GM10847 (cell line): ENCODE data around the gene CCDC127.

Source experiments
- POLR2A ChIP-seq: IDR thresholded peaks from 2 replicates; pipeline ENCODE4 v1.6.1; 2011; ENCODE audit not compliant: insufficient read length; ENCODE audit errors: extremely low read depth

Gene CCDC127

DNA sequence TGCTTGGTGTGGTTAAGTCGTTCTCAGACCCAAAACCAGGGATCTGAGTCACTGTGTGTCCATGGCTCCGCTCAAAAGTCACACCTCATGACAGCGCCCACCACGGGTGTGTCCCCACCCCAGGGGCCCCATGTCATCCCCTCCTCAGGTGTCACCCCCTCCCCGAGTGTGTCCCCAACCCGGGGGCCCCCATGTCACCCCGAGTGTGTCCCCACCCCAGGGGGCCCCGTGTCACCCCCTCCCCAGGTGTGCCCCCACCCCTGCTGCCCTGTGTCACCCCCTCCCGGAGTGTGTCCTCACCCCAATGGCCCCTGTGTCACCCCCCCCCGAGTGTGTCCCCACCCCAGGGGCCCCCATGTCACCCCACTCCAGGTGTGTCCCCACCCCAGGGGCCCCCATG lies 21.6 kb downstream of the CCDC127 start:
- no peak for TF ChIP-seq POLR2A

DNA sequence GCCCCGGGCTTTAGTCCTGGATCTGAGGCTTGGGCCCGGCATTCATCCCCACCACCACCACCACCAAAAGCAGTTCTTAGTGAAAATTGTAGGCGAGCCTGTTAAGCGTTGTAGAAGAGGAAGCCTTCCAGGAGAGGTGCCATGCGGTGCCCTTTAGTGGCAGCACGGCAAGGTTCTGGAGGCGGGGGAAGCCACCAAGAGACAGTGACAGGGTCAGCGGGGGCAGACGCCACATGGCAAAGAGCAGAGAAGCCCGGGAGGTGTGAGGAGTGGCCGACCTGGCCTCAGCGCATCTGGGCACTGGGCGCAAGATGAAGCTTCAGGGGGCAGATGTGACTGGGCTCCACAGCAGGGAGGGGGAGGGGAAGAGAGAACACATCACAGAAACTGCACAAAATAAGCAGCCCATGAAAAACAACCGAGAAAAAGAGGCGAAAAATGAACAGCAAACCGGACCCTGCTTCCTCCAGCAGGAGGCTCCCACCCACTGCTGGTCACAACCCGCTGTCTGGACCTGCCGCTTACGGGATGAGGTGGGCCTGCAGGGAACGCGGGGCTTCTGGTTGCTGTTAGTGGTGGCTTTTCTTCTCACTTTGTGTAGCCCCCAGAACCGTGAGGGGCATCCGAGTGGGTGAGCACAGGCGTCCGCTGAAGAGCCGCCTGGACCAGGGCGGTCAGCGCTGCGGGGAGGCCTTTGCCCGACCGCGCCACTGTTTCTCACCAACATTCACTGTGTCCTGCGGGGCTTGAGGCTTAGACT lies 22.4 kb downstream of the CCDC127 start:
- TF ChIP-seq POLR2A: no peak

DNA sequence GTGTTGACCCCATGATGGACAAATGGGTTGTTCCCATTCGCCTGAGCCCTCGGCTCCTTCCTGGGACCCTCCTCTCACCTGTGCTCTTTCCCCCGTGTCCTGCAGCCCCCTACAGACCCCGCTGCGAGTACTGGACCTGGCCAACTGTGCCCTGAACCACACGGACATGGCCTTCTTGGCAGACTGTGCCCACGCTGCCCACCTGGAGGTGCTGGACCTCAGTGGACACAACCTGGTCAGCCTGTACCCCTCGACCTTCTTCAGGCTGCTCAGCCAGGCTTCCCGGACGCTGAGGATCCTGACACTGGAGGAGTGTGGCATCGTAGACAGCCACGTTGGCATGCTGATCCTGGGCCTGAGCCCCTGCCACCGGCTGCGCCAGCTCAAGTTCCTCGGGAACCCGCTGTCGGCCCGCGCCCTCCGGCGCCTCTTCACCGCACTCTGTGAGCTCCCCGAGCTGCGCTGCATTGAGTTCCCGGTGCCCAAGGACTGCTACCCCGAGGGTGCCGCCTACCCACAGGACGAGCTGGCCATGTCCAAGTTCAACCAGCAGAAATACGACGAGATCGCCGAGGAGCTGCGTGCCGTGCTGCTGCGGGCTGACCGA lies 23.2 kb downstream of the CCDC127 start:
- TF ChIP-seq POLR2A: no peak

DNA sequence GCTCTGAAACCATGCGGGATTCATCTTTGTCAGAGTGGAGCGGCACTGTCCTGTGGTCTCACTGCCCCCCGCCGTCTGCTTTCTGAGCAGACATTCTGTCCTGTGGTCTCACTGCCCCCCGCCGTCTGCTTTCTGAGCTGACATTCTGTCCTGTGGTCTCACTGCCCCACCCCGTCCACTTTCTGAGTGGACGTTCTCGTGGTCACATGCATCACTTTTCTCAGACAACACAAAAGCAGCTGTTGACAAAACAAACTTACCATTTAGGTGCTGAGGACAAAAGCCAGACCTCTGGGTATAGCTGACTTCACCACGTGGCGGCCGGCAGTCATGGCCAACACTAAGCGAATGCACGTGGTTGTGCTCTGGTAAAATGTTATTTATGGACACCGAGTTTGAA lies 23.9 kb downstream of the CCDC127 start:
- no peak for TF ChIP-seq POLR2A

DNA sequence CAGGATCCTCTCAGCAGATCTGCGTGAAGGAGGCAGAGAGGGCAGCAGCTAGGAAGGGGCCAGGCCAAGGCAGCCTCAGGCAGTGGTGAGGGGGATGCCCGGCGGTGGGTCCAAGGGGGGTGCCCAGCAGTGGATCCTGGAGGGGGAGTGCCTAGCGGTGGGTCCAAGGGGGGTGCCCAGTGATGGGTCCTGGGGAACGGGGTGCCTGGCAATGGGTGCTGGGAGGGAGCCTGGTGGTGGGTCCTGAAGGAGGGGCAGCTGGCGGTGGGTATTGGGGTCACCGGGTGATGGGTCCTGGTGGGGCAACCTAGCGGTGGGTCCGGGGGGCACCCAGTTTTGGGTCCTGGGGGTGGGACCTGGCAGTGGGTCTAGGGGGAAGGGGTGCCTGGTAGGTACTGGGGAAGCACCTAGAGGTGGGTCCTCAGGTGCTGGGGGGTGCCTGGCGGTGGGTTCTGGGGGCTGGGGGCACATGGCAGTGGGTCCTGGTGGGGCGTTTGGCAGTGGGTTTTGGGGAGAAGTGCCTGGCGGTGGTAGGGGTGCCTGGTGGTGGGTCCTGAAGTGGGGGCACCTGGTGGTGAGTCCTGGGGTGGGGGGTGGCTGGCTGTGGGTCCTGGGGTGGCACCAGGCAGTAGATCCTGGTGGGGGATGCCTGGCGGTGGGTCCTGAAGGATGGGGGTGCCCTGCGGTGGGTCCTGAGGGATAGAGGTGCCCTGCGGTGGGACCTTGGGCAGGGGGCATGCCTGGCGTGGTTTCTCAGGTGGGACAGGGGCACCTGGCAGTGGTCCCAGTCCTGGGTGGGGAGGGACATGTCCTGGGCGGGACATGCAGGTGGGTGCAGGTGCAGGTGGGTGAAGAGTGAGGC lies 24.8 kb downstream of the CCDC127 start:
- TF ChIP-seq POLR2A: no peak

DNA sequence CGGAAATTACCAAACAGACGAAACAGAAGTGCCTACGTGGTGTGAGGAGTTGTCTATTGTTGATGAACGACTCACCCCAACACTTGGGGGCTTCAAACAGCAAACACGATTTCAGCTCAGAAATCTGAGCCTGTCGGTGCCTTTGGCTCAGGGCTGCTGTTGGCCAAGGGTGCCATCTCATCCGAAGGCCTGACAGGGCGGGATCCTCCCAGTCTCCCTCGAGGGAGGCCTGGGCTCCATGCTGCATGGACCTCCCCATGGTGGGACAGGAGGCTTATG lies 25.3 kb downstream of the CCDC127 start:
- TF ChIP-seq POLR2A: no peak

DNA sequence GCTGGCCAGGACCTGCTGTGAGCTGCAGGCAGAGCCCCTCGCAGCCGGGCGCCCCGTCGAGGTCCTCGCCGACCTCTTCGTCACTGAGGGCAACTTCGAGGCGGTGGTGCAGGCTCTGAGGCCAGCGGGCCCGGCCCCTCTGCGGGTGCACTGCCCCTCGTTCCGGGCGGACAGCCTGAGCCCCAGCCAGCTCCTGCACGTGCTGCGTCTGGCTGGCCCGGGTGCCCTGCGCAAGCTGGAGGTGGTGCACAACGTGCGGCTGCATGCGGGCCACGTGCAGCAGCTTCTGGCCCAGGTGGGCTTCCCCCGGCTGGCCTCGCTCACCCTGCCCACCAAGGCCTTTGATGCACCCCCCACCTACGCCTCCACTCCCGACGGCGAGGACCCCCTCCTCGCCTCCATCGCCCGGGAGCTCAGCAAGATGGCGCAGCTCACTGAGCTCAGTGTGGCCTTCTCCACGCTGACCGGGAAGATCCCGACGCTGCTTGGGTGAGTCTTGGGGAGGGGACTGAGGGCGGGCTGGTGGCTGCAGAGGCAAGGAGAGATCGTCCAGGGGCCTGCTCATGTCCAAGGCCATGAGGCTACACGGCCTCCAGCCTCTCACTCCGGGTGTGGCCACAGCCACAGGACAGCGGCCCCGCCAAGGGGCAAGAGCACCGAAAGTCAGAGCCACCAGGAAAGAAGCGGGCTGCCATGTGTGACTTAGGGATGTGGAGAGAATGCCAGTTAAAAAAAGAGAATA lies 25.8 kb downstream of the CCDC127 start:
- no peak for TF ChIP-seq POLR2A

DNA sequence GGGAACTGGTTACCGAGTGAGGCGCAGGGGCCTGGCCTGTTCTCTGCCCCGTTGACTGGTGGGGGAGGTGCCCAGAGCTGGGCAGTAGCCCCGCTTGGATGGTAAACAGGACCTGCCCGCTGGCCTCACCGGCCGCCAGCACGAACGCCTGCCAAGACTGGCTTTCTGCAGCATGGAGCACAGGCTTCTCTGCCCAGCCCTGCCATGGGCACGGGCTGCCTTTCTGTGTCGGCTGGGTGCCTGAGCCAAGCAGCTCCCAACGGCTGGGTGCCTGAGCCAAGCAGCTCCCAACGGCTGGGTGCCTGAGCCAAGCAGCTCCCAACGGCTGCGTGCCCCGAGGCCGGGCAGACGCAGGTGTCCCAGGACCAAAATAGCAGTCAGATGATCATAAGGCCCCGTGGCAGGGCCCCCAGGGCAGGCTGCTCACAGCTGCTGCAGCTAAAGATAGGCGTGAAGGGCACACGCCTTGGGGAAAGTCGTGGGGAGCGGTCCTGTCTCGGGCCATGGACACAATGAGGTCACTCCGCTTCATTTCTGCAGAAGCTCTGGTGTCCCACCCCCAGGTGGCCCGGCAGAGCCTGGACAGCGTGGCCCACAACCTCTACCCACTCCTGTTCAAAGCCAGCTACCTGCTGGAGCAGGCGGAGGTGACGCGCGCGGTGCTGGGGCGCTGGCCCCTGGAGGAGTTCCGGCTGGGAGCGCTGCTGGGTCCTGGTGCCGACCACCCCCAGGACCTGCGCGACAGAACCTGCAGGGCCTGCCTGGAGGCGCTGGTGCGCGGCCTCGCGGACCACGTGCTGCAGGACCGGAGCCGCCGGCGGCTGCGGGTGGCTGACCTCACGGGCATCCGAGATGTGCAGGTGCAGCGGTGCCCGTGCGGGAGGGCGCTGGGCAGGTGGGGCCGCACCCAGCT lies 26.7 kb downstream of the CCDC127 start, which contains the start of gene LRRC14B:
Gene LRRC14B, plus strand, starts transcription at position 460 of the 913 bp plus-strand sequence. Its CDS starts 44 bp downstream, at position 504.
- TF ChIP-seq POLR2A: no peak

DNA sequence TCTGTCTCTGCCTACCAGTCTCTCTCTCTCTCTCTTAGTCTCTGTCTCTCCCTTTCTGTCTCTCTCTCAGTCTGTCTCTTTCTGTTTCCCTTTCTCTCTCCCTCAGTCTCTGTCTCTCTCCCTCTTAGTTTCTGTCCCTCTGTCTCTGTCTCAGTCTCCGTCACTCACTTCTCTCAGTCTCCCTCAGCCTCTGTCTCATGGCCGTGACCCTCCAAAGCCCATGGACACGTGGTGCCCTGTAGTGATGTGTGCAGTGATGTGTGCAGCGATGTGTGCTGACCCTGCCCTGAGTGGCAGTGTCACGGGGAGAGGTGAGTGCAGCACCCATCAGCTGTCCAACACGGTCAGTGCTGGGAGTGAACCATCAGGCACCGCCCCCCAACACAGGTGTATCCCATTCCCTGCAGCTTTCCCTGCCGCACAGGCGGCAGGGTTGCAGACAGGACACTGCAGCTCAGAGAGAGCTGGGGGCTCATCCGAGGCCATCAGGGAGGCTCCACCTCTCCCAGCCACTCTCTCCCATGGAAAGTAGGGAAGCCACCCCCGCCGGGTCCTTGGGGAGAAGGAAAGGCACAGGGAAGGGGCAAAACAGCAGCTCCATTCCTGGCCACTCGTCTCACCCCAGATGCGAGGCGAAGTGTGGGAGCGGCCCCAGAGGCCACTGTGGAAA lies 27.5 kb downstream of the CCDC127 start:
- TF ChIP-seq POLR2A: no peak

DNA sequence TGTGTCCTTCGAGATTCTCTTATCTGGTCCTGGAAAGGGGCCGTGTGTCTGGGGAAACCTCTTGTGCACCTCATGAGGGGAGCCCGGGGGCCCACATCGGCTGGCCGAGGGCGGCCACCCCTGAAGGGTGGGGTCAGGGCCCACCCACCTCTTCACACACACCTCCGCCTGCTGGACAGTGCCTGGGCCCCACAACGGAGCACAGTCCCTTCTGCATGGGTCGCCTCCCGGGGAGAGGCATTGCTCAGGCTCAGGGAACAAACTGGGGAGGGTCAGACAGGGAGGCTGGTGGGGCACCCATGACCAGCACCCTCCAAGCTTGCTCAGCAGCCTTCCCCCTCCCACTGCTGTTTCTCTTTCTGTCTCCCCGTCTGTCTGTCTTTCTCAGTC lies 28.0 kb downstream of the CCDC127 start:
- TF ChIP-seq POLR2A: no peak

DNA sequence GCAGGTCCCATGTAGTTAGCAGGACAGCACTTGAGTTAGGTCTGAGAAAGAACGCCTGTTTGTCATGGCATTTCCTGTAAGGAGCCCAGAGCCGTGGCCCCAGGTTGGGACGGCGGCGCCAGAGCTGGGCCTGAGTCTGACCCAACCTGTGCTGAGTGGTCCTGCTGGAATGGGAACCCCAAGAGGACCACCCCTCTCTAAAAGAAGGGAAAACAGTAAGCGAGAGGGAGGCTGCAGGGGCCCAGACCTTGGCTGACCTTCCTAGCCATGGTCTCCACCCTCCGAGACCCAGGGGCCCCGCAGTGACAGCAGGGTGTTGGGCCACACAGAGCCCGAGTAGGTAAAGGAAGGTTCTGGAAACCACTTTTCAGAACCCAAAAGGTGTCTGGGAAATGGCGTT lies 28.5 kb downstream of the CCDC127 start:
- no peak for TF ChIP-seq POLR2A

DNA sequence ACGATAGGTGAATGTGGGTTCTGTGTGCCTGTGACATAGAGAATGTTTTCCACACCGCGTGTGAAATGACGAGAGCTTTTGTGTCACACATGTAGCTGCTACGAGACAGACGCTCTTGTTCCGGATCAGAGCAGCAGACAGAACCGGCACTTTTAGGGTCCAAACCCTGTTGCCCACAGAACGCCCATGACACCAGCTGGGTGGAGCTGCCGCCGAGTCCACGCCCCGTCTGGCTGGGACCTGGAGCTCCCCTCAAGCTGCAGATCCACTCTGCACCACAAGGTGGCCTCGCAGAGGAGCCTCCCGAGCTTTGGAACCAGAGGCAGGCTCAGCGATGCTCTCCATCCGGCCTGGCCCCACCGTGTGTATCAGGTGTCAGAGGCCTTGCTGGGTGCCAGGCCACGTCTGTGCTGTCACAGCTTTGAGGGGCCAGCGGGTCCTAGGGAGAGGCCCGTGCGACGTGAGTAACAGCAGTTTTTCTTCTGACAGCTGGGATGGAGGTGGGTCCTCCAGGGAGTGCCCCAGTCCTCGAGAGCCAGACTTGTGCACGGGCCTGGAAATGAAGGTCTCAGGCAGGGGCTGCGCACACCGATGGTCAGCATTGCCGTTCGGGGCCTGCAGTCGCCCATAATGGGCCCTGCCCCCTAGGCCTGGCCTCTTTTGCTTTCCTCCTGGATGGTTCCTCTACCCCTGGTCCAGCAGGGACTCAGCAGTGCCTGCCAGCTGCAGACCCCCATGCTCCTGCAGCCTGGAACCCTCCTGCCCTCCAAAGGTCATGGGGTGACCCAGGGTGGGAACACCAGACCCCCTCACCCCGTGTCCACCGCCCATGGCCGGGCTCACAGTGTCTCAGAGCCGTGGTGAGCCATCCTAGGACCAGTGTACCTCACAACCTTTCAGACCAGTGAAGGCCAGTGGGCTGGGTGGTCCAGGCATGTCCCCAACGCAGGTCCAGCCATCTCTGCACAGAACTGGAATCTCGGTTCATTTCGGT lies 29.2 kb downstream of the CCDC127 start:
- no peak for TF ChIP-seq POLR2A

DNA sequence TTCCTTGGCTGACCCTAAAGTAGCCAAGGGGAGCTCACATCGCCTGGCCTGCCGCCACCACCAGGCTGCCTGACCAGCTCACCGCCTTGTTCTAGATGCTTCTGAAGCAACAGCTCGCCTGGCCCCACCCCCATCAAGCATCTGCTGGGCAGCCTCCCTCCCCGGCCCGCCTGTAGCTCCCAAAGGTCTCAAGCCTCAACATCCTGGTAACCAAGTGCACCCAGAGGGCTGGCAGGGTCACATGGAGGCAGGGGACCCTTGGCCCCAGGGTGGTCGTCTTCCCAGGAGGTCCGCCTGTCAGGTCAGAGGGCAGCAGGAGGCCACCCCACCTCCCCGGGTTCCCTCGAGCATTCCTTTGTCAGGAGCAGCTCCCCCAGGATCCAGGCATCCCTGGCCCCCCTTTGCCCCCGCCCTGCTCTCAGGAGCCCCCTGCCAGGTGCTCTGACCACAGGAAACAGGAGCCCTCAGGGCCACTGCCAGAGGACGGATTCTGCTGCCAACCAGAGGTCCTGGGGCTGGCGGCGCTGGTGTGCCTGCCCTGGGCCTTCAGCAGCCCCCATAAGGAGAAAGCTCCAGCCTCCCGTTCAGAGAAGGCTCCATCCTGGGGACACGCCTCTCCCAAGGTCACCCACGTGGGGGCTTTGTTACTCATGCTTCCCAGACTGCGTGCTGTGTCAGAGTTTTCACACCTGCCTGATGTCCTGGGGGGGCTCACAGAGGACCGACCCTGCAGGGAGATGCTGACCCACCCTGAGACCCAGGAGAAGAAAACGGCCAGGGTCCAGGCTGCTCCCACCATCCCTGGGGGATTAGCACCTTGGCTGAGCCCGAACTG lies 30.1 kb downstream of the CCDC127 start:
- TF ChIP-seq POLR2A: no peak
